PC-9 (cell line): ENCODE data around the gene OXSR1. TPM values are rescaled to one million over a fixed set of nuclear protein-coding genes. Genes with fewer than 3 reads are reported as not detected.

Experiments used
- BruUV-seq: library from RNA; stranded (reverse); fragments of 400-500 nt; replicated peaks from 2 replicates; lab custom pipeline; 2021; lab: Mats Ljungman, UMichigan
- CTCF ChIA-PET: fragments of 300-600 bp; sonication (Branson Sonifier 250); formaldehyde crosslinking; loops from one replicate; lab custom pipeline; 2022; ENCODE audit warnings: antibody characterized with exemption; lab: Charles Lee
- POLR2A ChIA-PET: fragments of 300-600 bp; sonication (Branson Sonifier 250); formaldehyde crosslinking; loops from one replicate; lab custom pipeline; 2022; ENCODE audit warnings: antibody characterized with exemption; ENCODE audit not compliant: unreplicated experiment; lab: Charles Lee
- DNase-seq, 2 experiments: peaks; one replicate each; pipeline versions ENCODE4 v3.0.0 to v3.0.0-alpha.2; 2015 to 2022; ENCODE audit warnings: mixed read lengths in 1 of 2
- H2AFZ ChIP-seq: fragments of 200-600 bp; sonication (generic); 2 replicates; pipeline ENCODE4 v1.8.1; 2017; ENCODE audit warnings: antibody characterized with exemption
- H3F3A ChIP-seq: fragments of 200-600 bp; sonication (generic); 2 replicates; pipeline ENCODE4 v1.8.1; 2017; ENCODE audit warnings: antibody characterized with exemption, mild to moderate bottlenecking, low read depth; ENCODE audit not compliant: insufficient read depth
- H3K27ac ChIP-seq: fragments of 200-600 bp; sonication (generic); 2 replicates; pipeline ENCODE4 v1.6.1; 2016; ENCODE audit warnings: mixed run types
- H3K27me3 ChIP-seq: fragments of 200-600 bp; sonication (generic); 2 replicates; pipeline ENCODE4 v1.6.1; 2016; ENCODE audit warnings: low read depth, mixed run types; ENCODE audit not compliant: insufficient read depth
- H3K36me3 ChIP-seq: fragments of 200-600 bp; sonication (generic); 2 replicates; pipeline ENCODE4 v1.6.1; 2016; ENCODE audit warnings: low read depth, mixed run types
- H3K4me1 ChIP-seq: fragments of 200-600 bp; sonication (generic); replicated peaks from 2 replicates; pipeline ENCODE4 v1.6.1; 2016; ENCODE audit warnings: mixed run types; ENCODE audit not compliant: insufficient read depth
- H3K4me2 ChIP-seq: fragments of 200-600 bp; sonication (generic); 2 replicates; pipeline ENCODE4 v1.6.1; 2017; ENCODE audit warnings: mixed run types
- H3K4me3 ChIP-seq: fragments of 200-600 bp; sonication (generic); 2 replicates; pipeline ENCODE4 v1.6.1; 2016; ENCODE audit warnings: mixed run types
- H3K79me2 ChIP-seq: fragments of 200-600 bp; sonication (generic); 2 replicates; pipeline ENCODE4 v1.6.1; 2017; ENCODE audit warnings: low read depth, mixed run types
- H3K9me2 ChIP-seq: fragments of 200-600 bp; sonication (generic); 2 replicates; pipeline ENCODE4 v1.8.1; 2017; ENCODE audit warnings: mild to moderate bottlenecking; ENCODE audit not compliant: insufficient read depth
- H3K9me3 ChIP-seq: fragments of 200-600 bp; sonication (generic); 2 replicates; pipeline ENCODE4 v1.8.1; 2016; ENCODE audit warnings: low read depth; ENCODE audit not compliant: insufficient read depth
- H4K20me1 ChIP-seq: fragments of 200-600 bp; sonication (generic); 2 replicates; pipeline ENCODE4 v1.8.1; 2017; ENCODE audit not compliant: insufficient read depth
- CTCF ChIP-seq: fragments of 200-600 bp; sonication (generic); conservative IDR thresholded peaks from 2 replicates; pipeline ENCODE4 v1.6.1; 2017; ENCODE audit warnings: mixed run types, antibody characterized with exemption, mild to moderate bottlenecking, moderate library complexity
- EZH2 ChIP-seq: fragments of 200-600 bp; sonication (generic); IDR thresholded peaks from 2 replicates; pipeline ENCODE4 v1.8.0; 2017; ENCODE audit warnings: antibody characterized with exemption, low read depth
- intact Hi-C: fragments of 100-400 bp; cut with micrococcal nuclease; formaldehyde crosslinking; loops from one replicate; pipeline ENCODE4 v1.10.0; 2022; ENCODE audit not compliant: unreplicated experiment
- total RNA-seq: library from RNA; stranded (reverse); gene quantifications from 2 replicates; pipeline ENCODE4 v1.2.3, GENCODE V29; 2021

The OXSR1 gene
- total RNA-seq, 1 experiment from 2014 or later: 54.3 TPM

- no peaks in the 10 kb centered on the region for H3K27me3 ChIP-seq
- ChIA-PET CTCF (no interaction called here), POLR2A (interaction anchor here (0.5 kb wide), 1 partner anchor 27 kb away, joined by 3 read pairs; no protein-coding TSS in a partner anchor)
- no peaks in the 10 kb centered on the region for H3K4me1 ChIP-seq
- BruUV-seq: no TSS peak
- H3K36me3 ChIP-seq: peaks cover 20% of the 10 kb centered on the region; the same call in 1 of the 2 replicates
- intact Hi-C loops: no loop called here
- no peak overlapping the region for H3K27ac ChIP-seq
- no peak overlapping the region for H3K4me3 ChIP-seq
- H4K20me1 ChIP-seq: no peaks in the 10 kb centered on the region
- no peak overlapping the region for H3K4me2 ChIP-seq
- H3K9me2 ChIP-seq: no peaks in the 10 kb centered on the region
- peaks cover under 1% of the 10 kb centered on the region for H3F3A ChIP-seq
- TF ChIP-seq EZH2 (no peak), CTCF (no peak)
- H3K79me2 ChIP-seq: peaks cover 16% of the 10 kb centered on the region
- DNase-seq: no peak
- H3K9me3 ChIP-seq: no peaks in the 10 kb centered on the region
- H2AFZ ChIP-seq: no peak overlapping the region
These were observed 54.4 kb downstream of the OXSR1 start for GRCh38 chr3:38219609-38220197.

- Histone ChIP-seq H3F3A (no peaks in the 10 kb centered on the region; the same call in none of the 2 replicates), H3K9me2 (no peaks in the 10 kb centered on the region), H3K4me2 (no peak overlapping the region), H3K27me3 (no peaks in the 10 kb centered on the region), H2AFZ (no peak overlapping the region), H3K4me1 (no peaks in the 10 kb centered on the region), H3K36me3 (peaks cover 31% of the 10 kb centered on the region), H4K20me1 (no peaks in the 10 kb centered on the region), H3K27ac (no peak overlapping the region), H3K79me2 (peaks cover 12% of the 10 kb centered on the region; the same call in 1 of the 2 replicates), H3K4me3 (no peak overlapping the region), H3K9me3 (no peaks in the 10 kb centered on the region; the same call in 1 of the 2 replicates)
- no peak for TF ChIP-seq EZH2
- no peak for TF ChIP-seq CTCF
- CTCF ChIA-PET: no interaction called here
- POLR2A ChIA-PET: no interaction called here
- intact Hi-C loops: no loop called here
- no TSS peak for BruUV-seq
- DNase-seq: no peak
These were observed 55.7 kb downstream of the OXSR1 start for GRCh38 chr3:38221005-38221404.

GRCh38 chr3:38222032-38222634 is 56.8 kb downstream of the OXSR1 start:
- H3K27ac ChIP-seq: no peak overlapping the region
- intact Hi-C loops: no loop called here
- H4K20me1 ChIP-seq: no peaks in the 10 kb centered on the region
- no peak for TF ChIP-seq EZH2
- no peak for TF ChIP-seq CTCF
- no peak overlapping the region for H3K4me3 ChIP-seq
- BruUV-seq: no TSS peak
- no peaks in the 10 kb centered on the region for H3K27me3 ChIP-seq
- DNase-seq: no peak
- CTCF ChIA-PET: no interaction called here
- H3K36me3 ChIP-seq: peaks cover 33% of the 10 kb centered on the region
- peaks cover 1% of the 10 kb centered on the region for H3F3A ChIP-seq
- H3K4me2 ChIP-seq: no peak overlapping the region
- no peaks in the 10 kb centered on the region for H3K9me2 ChIP-seq
- H3K9me3 ChIP-seq: no peaks in the 10 kb centered on the region; the same call in 1 of the 2 replicates
- H3K4me1 ChIP-seq: no peaks in the 10 kb centered on the region
- POLR2A ChIA-PET: no interaction called here
- H2AFZ ChIP-seq: no peak overlapping the region
- peaks cover 12% of the 10 kb centered on the region; the same call in 1 of the 2 replicates for H3K79me2 ChIP-seq
